Glutamatergic neuron (in vitro differentiated cells): Measurements from ENCODE around the gene RPUSD4. TPM values are rescaled to one million over a fixed set of nuclear protein-coding genes. Genes with fewer than 3 reads are reported as not detected.

Experiments used
- DNase-seq: peaks from one replicate; pipeline ENCODE4 v3.0.0; 2022
- H3K27ac Mint-ChIP-seq: one replicate; pipeline ENCODE4 v1.8.0; 2020; ENCODE audit warnings: mild to moderate bottlenecking, mixed read lengths, inconsistent platforms; ENCODE audit not compliant: unreplicated experiment
- H3K27me3 Mint-ChIP-seq: one replicate; pipeline ENCODE4 v1.8.0; 2020; ENCODE audit warnings: mild to moderate bottlenecking, moderate library complexity, mixed read lengths, inconsistent platforms; ENCODE audit not compliant: unreplicated experiment
- H3K36me3 Mint-ChIP-seq: one replicate; pipeline ENCODE4 v1.8.0; 2020; ENCODE audit warnings: mild to moderate bottlenecking, mixed read lengths, inconsistent platforms; ENCODE audit not compliant: unreplicated experiment
- H3K4me1 Mint-ChIP-seq: one replicate; pipeline ENCODE4 v1.8.0; 2020; ENCODE audit warnings: mild to moderate bottlenecking, low read depth, mixed read lengths, inconsistent platforms; ENCODE audit not compliant: unreplicated experiment
- H3K4me3 Mint-ChIP-seq: one replicate; pipeline ENCODE4 v1.8.0; 2020; ENCODE audit warnings: mild to moderate bottlenecking, mixed read lengths, inconsistent platforms; ENCODE audit not compliant: unreplicated experiment
- H3K9me3 Mint-ChIP-seq: one replicate; pipeline ENCODE4 v1.8.0; 2020; ENCODE audit warnings: mild to moderate bottlenecking, moderate library complexity, mixed read lengths, inconsistent platforms; ENCODE audit not compliant: unreplicated experiment
- total RNA-seq: library from RNA; stranded (reverse); fragmentation: NEBNext Ultra II Directional; extraction: Animal tissue kit (Norgen Biotek cat#: 25700); gene quantifications from one replicate; pipeline ENCODE4 v1.2.1, GENCODE V29; 2021; ENCODE audit not compliant: unreplicated experiment
- TF ChIP-seq, protein P1 (sequence below): fragments of 200-600 bp; sonication (generic); IDR thresholded peaks from one replicate; pipeline ENCODE4 v1.5.0; 2021; ENCODE audit not compliant: partially characterized antibody, unreplicated experiment

RPUSD4 gene
- total RNA-seq, 1 donor from 2014 or later: 41.8 TPM

DNA sequence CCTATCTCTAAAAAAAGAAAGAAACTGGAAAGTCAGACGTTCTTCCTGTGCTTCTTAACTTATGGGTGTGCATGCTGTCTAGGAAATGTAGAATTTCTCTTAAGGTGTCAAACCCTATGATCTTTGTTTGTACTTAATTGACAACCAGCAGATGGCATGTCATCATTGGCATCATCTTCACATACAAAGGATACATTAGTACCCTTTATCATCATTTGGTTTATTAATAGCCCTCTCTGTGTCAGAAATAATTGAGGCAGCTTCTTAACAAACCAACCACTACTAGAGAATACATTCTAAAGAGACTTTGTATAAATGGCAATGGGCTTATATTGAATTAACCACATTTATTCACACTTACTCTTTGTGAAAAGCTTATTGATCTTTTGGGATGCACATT, 43.4 kb upstream of the RPUSD4 start:
- Mint-ChIP-seq H3K9me3 (no peaks in the 10 kb centered on the region), H3K27ac (no peak overlapping the region), H3K27me3 (no peaks in the 10 kb centered on the region), H3K4me3 (no peak overlapping the region), H3K4me1 (no peaks in the 10 kb centered on the region), H3K36me3 (no peaks in the 10 kb centered on the region)
- no peak for DNase-seq
- TF ChIP-seq, protein P1, sequence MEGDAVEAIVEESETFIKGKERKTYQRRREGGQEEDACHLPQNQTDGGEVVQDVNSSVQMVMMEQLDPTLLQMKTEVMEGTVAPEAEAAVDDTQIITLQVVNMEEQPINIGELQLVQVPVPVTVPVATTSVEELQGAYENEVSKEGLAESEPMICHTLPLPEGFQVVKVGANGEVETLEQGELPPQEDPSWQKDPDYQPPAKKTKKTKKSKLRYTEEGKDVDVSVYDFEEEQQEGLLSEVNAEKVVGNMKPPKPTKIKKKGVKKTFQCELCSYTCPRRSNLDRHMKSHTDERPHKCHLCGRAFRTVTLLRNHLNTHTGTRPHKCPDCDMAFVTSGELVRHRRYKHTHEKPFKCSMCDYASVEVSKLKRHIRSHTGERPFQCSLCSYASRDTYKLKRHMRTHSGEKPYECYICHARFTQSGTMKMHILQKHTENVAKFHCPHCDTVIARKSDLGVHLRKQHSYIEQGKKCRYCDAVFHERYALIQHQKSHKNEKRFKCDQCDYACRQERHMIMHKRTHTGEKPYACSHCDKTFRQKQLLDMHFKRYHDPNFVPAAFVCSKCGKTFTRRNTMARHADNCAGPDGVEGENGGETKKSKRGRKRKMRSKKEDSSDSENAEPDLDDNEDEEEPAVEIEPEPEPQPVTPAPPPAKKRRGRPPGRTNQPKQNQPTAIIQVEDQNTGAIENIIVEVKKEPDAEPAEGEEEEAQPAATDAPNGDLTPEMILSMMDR: no peak

DNA sequence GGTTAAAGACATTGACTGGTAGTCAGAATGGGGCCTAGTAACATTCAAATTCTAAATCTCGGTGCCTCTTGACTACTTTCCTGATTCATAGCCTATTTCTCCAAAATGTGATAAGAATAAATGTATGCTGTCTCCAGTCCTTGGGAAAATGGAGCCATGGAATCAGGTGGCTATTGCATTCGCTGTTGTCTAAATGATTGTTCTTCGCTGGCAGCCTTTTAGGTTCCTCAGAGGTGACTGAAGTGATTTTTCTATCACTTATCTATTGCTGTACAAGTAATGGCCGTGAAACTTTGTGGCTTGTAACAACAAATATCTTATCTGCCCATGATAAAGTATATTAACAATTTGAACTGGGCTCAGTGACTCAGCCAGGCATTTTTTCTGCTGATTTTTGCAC, 41.8 kb upstream of the RPUSD4 start:
- Mint-ChIP-seq H3K36me3 (no peaks in the 10 kb centered on the region), H3K4me1 (no peaks in the 10 kb centered on the region), H3K4me3 (no peak overlapping the region), H3K27me3 (no peaks in the 10 kb centered on the region), H3K27ac (no peak overlapping the region), H3K9me3 (no peaks in the 10 kb centered on the region)
- DNase-seq: no peak
- TF ChIP-seq, protein P1: no peak

DNA sequence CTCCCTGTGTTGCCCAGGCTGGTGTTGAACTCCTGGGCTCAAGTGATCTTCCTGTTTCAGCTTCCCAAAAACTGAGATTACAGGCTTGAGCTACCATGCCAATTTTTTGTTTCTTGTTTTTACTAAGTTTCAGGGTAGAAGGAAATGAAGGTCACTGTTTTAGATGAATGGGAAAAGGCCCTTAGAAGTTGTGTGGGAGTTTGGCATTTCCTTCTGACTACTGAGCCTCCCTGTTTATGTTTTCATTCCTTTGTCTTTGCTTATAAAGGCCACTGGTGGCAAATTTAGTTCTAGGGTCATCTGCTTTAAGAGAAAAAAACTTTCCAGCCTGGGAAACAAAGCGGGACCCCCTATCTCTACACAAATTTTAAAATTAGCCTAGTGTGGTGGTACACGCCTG, 35.2 kb upstream of the RPUSD4 start:
- no peak for DNase-seq
- no peaks in the 10 kb centered on the region for H3K4me1 Mint-ChIP-seq
- H3K36me3 Mint-ChIP-seq: no peaks in the 10 kb centered on the region
- TF ChIP-seq, protein P1: no peak
- no peak overlapping the region for H3K27ac Mint-ChIP-seq
- H3K9me3 Mint-ChIP-seq: no peaks in the 10 kb centered on the region
- H3K27me3 Mint-ChIP-seq: no peaks in the 10 kb centered on the region
- no peak overlapping the region for H3K4me3 Mint-ChIP-seq

DNA sequence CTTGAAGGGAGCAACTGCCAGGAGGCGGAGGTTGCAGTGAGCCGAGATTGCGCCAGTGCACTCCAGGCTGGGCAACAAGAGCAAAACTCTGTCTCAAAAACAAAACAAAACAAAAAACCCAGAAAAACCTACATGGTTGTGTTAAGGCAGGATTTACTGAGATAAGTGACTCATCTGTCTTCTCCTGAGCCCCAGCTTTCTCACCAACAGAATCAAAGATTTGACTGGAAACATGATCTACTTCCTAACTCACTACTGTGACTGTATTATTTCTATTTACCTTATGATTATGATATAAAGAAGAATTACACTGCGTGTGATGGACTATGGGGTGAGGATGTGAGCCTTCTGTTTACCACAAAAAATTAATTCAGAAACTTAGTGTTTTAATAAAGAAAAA, 21.9 kb upstream of the RPUSD4 start:
- Mint-ChIP-seq H3K27me3 (no peaks in the 10 kb centered on the region), H3K36me3 (no peaks in the 10 kb centered on the region), H3K4me1 (no peaks in the 10 kb centered on the region), H3K4me3 (no peak overlapping the region), H3K9me3 (no peaks in the 10 kb centered on the region), H3K27ac (no peak overlapping the region)
- no peak for DNase-seq
- TF ChIP-seq, protein P1: no peak

DNA sequence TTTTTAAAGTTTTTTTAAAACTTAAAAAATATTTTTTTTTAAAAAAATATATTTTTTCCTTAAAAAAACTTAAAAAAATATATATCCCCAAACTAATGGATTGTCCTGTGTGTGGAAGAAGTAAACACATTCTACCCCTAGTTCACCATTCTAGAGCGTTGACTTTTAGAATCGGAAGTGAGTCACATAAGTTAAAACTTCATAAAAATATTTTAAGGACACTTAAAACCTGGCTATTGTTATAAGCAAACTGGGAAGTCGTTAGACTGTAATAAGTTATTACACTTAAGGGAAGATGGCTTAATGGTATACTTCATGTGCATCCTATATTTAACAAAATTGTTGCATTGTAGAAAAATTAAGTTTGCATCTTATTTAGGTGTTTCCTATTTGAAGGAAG, 21.2 kb upstream of the RPUSD4 start:
- no peak for DNase-seq
- TF ChIP-seq, protein P1: no peak
- Mint-ChIP-seq H3K4me1 (no peaks in the 10 kb centered on the region), H3K27ac (no peak overlapping the region), H3K9me3 (no peaks in the 10 kb centered on the region), H3K4me3 (no peak overlapping the region), H3K27me3 (no peaks in the 10 kb centered on the region), H3K36me3 (no peaks in the 10 kb centered on the region)
